GM12874 (cell line): ENCODE data around the gene GULP1.

Source experiments
- TF ChIP-seq, protein P1 (sequence below): IDR thresholded peaks from 2 replicates; pipeline ENCODE4 v1.5.1; 2011; ENCODE audit warnings: low read depth, mild to moderate bottlenecking, control low read depth, low read length, moderate library complexity; ENCODE audit not compliant: insufficient read depth

The GULP1 gene, protein sequence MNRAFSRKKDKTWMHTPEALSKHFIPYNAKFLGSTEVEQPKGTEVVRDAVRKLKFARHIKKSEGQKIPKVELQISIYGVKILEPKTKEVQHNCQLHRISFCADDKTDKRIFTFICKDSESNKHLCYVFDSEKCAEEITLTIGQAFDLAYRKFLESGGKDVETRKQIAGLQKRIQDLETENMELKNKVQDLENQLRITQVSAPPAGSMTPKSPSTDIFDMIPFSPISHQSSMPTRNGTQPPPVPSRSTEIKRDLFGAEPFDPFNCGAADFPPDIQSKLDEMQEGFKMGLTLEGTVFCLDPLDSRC

DNA sequence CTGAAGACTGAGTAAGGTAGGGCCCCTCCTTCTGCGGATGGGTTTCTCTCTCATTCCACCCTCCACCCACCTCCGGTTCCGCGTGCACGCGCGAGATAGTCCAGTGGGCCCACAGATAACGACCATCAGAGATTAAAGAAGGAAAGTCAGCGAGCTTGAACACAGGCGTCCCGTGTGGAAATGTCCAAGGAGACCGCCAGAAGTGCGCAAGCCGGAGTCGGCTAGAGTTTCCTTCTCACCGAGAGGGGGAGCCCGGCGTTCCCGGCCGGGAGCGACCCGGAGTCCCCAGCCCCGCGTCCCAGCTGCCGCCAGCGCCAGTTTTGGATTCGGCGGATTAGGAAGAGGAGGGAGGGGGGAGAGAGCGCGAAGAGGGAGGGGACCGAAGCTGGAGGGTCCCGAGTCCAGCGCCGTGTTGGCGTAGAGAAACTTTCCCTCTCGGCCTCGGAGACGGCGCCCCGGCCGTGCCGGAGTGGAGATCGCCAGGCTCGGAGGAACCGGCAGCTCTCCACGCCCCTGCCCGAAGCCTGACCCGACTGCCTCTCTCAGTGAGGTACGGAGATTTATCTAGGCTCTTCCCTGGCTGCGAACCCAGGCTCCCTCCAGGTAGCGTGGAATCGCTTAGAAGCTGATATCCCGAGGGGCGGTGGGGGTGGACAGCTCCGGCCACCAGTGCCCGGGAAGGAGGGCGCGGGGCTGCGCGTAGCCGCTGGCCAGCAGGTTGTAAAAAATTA, at the start of gene GULP1:
Gene GULP1 (plus strand): TSS at position 258 of the 731 bp plus-strand sequence. CDS start 185,829 bp downstream, outside the sequence.
- TF ChIP-seq, protein P1, sequence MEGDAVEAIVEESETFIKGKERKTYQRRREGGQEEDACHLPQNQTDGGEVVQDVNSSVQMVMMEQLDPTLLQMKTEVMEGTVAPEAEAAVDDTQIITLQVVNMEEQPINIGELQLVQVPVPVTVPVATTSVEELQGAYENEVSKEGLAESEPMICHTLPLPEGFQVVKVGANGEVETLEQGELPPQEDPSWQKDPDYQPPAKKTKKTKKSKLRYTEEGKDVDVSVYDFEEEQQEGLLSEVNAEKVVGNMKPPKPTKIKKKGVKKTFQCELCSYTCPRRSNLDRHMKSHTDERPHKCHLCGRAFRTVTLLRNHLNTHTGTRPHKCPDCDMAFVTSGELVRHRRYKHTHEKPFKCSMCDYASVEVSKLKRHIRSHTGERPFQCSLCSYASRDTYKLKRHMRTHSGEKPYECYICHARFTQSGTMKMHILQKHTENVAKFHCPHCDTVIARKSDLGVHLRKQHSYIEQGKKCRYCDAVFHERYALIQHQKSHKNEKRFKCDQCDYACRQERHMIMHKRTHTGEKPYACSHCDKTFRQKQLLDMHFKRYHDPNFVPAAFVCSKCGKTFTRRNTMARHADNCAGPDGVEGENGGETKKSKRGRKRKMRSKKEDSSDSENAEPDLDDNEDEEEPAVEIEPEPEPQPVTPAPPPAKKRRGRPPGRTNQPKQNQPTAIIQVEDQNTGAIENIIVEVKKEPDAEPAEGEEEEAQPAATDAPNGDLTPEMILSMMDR: peak; percentile 34; the same call in 1 of the 2 replicates

GRCh38 chr2:188243381-188243780, 48.3 kb upstream of the GULP1 start:
- TF ChIP-seq, protein P1: no peak

GRCh38 chr2:188244383-188244782, 47.3 kb upstream of the GULP1 start:
- TF ChIP-seq, protein P1: no peak

- TF ChIP-seq, protein P1: no peak
These were observed 46.4 kb upstream of the GULP1 start for GRCh38 chr2:188245230-188245629.

GRCh38 chr2:188248513-188248912, 43.2 kb upstream of the GULP1 start:
- TF ChIP-seq, protein P1: no peak

- TF ChIP-seq, protein P1: no peak
These were observed 40.6 kb upstream of the GULP1 start for GRCh38 chr2:188251034-188251433.

DNA sequence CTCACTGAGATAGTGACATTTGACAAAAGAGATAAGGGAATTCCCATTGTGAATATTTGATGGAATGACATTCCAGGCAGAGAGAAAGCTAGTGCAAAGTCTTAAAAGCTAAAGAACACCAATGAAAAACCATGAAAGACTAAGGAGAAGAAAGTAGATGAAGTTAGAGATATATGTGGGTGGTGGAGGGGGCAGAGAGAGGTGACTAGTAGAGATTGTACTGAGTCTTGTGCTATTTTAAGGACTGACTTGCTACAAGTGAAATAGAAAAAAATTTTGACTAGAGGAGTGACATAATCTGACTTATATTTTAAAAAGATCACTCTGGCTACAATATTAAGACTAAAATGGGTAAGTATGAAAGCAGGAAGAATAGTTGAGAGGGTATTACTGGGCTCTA, 35.3 kb upstream of the GULP1 start:
- TF ChIP-seq, protein P1: no peak
